Hepatocyte (in vitro differentiated cells): ENCODE data around the gene PKM.

Experiments used
- EZH2 ChIP-seq: fragments of 200-600 bp; sonication (generic); IDR thresholded peaks from 2 replicates; pipeline ENCODE4 v1.6.1; 2016; ENCODE audit warnings: antibody characterized with exemption, mild to moderate bottlenecking, borderline replicate concordance
- TF ChIP-seq, protein P1 (sequence below): fragments of 200-600 bp; sonication (generic); IDR thresholded peaks from 2 replicates; pipeline ENCODE4 v1.5.1; 2016; ENCODE audit warnings: antibody characterized with exemption, mild to moderate bottlenecking; ENCODE audit not compliant: poor library complexity

- TF ChIP-seq, protein P1, sequence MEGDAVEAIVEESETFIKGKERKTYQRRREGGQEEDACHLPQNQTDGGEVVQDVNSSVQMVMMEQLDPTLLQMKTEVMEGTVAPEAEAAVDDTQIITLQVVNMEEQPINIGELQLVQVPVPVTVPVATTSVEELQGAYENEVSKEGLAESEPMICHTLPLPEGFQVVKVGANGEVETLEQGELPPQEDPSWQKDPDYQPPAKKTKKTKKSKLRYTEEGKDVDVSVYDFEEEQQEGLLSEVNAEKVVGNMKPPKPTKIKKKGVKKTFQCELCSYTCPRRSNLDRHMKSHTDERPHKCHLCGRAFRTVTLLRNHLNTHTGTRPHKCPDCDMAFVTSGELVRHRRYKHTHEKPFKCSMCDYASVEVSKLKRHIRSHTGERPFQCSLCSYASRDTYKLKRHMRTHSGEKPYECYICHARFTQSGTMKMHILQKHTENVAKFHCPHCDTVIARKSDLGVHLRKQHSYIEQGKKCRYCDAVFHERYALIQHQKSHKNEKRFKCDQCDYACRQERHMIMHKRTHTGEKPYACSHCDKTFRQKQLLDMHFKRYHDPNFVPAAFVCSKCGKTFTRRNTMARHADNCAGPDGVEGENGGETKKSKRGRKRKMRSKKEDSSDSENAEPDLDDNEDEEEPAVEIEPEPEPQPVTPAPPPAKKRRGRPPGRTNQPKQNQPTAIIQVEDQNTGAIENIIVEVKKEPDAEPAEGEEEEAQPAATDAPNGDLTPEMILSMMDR: no peak
- TF ChIP-seq EZH2: no peak
Observed at GRCh38 chr15:72238586-72238985, 7.6 kb upstream of the PKM start.
